GM21528 (cell line): ENCODE measurements around the gene TMEM17.

Source experiments
- ATAC-seq: cut with Tn5 transposase; IDR thresholded peaks from one replicate; pipeline ENCODE4 v1.9.1; 2021; ENCODE audit warnings: mild to moderate bottlenecking, moderate library complexity; ENCODE audit not compliant: unreplicated experiment, low FRiP score

The TMEM17 gene

DNA sequence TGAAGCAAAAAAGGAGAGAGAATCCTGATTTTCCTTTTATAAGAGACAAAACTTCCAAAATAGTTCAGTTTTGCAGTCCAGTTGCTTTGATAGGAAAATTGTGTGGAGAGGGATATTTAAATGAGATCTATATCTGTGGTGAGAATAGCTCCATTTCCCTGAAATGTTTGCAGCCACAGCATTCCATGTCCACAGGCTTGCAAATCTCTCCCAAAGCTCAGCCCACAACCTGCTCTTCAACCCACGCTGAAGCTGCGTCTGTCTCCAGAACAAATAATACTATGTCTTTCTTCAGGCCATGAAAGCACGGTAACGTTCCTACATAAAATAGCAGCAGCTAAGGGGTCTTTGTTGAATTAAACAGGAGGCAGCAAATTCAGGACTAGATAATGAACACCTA is 31.8 kb downstream of the TMEM17 start:
- no peak for ATAC-seq

DNA sequence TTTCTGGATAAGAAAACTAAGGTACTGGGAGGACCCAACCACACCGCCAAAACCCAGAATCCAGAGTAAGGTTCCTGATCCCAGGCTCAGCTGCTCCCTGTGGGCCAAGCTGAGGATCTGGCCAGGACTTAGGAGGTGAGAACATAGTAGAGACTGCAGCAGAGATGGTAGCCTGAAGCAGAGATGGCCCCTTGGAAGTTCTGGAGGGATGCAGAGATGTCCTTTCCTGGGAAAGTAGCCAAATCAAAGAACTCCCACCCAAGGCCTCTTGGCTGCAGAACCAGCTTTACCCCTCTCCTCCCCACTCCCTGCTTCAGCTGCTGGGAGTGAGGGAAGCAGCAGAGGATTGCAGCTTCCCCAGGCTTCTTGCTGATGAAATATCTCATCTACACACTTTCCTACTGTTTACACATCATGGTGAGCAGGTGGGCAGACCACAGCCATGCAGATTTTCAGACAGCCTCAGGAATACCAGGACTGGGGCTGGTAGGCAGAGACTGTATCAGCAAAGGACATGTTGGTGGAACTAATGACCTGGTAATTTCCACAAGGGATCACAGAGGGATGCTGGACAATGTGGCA is 32.7 kb downstream of the TMEM17 start:
- no peak for ATAC-seq

DNA sequence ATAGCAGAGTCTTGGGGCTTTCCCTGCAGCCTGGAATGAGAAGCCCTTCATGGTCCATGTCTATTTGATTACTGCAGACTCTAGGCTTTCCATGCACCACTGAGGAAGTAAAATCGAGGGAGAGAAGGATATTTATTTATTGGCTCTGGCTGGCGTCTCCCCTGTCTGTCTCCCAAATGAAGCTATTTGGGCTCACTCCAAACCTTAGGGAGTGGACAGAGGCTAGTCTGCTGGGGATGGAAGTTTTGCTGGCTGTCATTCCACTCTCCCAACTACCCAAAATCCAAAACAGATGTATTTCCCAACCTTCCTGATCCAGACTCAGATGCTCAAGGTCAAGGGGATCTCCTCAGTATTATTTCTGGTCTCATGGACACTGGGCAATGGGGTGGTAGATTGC is 33.7 kb downstream of the TMEM17 start:
- ATAC-seq: no peak

DNA sequence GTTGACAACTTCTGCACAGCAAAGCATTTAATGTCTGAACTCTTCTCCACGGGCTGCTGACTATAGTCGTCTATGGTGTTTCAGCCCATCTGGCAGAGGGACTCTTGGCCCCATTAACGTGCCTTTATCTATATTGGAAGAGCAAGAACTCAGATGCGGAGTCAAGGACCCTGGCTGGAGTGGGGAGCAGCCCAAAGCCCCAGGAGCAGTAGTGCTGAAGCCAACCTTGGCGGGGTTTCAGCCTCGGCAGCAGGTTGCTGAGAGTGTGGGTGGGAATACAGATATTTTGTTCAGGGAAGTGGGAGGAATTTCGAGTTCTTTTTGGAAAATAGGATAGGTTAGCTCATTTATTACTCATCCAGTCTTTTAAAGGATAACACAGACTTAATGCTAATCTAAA is 34.2 kb downstream of the TMEM17 start:
- ATAC-seq: no peak

DNA sequence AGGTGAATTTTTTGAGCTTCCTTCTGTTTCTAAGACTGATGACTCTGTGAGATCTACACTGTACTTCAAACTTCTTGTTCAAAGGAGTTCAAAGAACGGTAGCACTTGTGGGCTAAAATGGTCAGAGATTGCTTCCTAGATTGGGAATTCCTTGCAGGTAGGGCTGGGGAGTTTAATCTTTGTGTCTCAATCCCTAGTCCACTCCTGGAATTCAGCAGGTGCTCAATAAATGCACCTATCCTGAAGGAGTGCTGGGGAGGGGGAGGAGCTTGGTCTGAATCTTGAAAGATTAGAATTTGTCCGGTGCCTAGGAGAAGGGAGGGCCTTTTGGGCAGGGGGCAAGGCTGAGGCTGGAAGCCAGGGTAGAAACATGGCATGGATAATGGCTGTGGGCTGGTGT is 34.6 kb downstream of the TMEM17 start:
- ATAC-seq: no peak

DNA sequence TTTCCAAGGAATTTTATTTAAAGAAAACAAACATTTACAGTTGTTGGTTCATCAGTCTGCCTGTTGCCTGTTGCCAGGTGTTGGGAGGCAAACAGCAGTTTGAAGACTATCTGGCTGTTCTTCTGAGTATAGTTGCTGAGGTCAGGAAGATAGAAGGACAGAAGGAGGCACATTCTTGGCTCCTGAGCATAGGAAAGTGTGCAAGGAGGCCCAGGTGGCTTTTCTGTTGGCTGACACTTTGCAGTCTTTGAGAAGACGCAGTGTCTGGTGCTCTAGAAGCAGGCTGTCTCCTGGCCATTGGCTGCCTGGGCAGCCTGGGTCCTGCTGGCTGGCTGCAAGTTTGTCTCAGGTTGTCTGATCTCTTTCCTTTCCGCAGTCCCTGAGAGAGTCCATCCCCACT is 36.4 kb downstream of the TMEM17 start:
- no peak for ATAC-seq

DNA sequence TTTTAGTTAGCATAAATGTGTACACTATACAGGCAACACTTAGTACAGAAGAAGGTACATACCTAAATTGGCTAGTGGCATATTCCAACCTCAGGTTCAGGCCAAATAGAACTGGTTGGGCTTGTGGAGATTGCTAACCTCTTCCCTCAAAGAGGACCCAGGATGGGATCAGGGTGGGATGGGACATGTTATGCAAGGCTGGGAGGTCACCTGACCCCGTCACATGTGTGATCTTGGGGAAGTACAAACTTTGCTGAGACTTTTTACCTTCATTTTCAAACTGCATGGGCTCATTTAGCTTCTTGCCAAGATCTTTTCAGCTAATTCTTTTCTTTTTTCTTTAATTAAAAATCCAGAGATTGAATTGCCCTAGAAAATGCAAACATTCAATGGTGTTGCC is 36.9 kb downstream of the TMEM17 start:
- no peak for ATAC-seq

DNA sequence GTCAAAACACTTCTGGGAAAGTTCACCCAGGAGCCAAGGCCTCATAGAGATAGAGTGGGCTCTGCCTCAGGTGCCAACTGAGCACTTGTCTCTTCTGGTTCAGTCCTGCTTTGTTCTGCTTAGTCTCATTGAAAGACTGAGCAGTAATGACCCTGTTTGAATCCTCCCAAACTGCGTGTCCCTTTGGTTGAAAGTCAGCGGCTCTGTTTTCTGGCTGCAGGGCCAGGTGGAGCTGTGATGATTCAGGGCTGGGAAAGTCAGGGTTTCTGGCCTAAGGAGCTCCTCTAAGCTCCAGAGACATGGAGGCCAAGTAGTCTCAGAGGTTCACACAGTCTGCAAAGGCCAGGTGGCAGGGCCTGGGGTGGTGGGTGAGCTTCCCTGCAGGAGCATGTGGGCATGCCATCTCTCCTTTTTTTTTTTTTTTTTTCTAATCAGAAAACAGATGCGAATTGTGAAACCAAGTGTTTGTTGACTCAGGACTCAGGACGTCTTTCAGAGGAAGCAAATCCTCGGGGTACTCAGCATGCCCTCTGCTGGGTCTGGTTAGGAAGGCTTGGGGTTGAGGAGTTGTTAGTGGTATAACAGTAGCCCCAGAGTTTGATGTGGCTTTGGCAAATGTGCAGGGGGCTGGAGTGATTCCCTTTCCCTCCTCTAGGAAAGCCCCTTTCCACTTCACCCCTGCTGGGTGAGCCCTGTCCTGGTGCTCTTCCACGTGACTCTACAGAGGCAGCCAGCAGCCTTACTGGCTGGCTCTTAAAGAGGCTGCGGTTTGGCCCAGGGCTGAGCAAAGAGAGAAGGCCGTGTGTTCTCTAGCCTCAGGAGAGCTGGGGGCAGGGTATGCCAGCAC is 38.3 kb downstream of the TMEM17 start:
- no peak for ATAC-seq

DNA sequence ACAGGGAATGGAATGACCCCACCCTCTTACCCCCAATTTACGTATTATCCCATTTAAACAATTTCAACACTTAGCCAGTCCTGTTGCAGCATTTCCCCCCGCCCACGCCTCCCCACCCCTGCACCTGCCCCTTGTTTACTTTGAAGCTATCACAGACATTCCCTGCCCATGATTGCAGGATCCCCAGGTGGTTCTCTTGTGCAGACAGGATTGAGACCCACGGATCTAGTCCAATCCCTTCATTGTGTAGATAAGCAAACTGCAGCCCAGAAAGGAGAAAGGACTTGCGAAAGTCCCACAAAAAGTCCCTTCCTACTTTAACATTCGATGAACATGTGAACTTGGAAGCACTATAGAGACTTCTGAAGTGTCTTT is 38.9 kb downstream of the TMEM17 start:
- ATAC-seq: no peak

DNA sequence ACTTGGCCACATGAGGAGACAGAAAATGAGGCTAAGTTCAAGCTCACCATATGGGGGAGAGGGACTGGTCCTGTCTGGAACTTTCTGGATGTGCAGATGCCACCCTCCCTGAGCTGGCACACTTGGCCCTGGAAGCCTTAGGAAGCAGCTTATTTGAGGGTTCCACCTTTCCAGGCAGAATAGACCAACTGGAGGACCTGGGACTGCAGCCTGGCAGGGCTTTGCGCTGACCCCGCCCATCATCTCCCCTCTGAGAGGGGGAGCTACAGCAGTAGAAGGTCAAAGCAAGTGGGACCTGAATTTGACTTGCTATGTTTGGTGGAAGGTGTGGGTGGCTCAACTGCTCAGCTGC is 39.5 kb downstream of the TMEM17 start:
- no peak for ATAC-seq

DNA sequence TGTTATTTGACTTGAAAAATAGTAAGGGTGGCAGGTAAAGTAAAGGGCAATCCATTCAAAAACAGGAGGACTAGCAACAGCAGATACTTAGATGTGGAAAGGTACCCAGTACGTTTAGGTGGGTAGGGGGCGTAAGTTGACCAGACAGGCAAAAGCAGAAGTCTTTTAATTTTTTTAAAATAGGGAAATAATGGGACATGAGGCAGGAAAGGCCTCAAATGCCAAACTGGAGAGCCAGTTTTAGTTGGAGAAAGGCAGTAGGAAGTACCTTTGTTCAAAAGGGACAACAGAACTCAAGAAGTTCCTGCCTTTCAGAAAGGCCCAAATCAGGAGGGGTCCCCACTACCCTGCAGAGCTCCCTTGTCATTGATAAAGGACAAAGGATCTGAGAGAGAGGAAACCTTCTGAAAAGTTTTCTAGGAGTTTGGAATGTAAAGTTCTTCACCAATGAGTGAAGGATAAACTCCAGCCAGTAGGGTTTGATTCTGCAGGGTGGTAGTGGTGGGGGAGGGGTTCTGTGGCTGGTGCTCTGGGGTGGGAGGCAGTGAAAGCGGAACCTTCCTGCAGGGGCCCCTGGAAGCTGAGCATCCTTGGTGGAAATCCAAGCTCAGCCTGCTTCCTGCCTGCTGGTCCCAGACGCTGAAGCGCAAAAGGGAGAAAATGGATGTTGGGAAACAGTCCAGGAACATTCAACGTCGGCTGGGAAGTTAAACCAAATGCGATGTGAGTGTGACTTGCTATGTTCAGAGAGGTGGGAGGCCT is 40.1 kb downstream of the TMEM17 start:
- ATAC-seq: no peak

DNA sequence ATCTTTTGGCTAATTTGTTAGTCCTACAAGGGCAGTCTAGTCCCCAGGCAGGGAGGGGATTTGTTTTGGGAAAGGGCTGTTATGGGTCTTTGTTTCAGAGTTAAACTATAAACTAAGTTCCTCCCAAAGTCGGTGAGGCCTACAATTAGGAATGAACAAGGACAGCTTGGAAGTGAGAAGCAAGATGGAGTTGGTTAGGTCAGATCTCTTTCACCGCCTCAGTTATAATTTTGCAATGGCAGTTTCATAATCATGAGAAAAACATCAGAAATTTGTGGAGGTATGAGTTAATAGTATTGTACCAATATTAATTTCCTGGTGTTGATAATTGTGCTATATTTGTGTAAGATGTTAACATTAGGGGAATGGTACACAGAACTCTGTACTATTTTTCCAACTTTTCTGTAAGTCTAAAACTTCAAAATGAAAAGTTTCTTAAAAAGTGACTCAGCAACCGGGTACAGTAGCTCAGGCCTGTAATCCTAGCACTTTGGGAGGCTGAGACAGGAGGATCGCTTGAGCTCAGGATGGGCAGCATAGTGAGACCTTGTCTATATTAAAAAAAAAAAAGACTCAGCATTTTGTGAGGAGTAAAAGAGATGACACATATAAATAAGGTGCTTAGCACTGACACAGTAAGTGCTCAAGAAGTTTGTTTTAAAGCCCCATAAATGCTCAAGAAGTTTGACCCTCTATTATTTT is 40.8 kb downstream of the TMEM17 start:
- no peak for ATAC-seq

DNA sequence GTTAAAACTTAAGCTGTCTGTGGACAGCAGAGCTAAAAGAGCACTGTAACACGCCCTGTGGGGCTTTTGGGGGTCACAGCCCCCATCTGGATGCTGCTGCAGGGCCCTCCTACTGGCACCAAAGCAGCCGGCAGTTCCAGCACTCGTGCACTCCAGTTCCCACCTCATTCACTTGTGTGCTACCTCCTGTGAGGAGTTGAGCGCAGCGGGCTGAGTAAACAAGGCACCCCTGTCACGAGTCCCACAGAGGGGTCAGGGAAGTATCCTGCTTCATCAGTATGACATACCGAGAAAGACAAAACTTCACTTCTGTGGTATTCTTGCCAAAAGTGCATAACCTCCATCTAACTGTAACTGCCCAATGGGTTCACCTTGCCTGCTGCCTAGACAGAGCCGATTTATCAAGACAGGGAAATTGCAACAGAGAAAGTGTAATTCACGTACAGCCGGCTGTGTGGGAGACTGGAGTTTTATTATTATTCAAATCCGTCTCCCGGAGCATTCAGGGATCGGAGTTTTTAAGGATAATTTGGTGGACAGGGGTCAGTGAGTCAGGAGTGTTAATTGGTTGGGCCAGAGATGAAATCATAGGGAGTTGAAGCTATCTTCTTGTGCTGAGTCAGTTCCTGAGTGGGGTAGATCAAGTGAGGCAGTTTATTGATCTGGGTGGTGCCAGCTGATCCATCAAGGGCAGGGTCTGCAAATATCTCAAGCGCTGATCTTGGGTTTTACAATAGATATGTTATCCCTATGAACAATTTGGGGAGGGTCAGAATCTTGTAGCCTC is 41.6 kb downstream of the TMEM17 start:
- ATAC-seq: no peak

DNA sequence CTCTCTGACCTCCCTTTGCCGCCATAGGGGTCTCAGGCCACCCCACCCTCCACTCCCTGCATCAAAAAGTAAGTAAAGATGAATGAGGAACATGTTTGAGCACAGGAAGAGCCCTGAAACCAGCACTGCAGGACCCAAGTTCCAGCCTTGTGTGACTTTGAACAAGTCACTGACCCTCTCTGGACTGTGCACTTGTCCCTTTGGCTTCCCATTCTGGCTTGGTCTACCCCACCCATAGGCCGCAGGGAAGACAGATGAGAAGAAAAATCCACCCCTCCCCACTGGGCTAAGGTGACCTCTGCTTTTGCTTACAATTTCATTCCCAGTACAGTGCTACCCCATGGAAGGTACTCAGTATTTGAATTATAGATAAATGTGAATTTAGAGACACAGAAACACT is 43.8 kb downstream of the TMEM17 start:
- ATAC-seq: no peak

DNA sequence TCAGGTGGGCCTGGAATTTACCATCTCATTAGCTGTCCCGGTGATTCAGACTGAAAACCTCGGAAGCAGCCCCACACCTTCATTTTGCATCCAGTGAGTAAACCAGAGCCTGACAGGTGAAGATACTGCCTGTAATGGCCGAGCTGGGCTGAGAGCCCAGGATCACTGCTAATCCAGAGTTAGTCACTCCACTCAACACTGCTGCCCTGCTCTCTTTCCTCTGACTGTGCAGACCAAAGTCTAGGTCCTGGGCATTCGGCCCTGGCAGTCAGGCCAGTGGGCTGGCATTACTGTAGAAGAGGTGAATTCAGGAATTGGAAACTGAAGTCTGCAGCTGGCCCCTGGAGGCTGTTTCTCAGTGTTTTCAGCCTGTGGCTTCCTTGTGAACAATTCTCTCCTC is 44.3 kb downstream of the TMEM17 start:
- no peak for ATAC-seq

DNA sequence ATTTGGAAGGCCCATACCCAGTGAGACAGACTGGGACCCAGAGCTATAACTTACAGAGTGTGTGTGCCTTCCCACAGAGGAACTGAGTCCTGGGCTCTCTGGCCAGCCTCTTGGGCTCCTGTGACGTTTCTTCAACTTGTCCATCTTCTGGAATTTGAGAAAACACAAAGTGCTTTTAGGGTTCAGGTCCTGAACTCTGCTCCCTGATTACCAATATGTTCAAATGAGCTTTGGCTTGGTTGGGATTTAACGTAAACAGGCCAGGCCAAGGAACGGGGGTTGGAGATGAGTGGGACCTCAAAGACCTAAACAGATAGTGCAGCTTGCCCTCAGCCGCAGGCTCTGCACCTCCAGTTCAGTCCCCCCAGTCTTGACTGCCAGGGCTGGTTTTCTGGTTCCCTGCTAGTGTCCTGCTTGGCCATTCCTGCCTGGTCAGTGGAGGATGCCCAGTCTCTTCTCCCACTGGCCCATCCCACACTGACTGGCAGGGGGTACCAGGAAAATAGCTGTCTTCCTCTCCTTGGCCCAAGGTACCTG is 44.9 kb downstream of the TMEM17 start:
- no peak for ATAC-seq

DNA sequence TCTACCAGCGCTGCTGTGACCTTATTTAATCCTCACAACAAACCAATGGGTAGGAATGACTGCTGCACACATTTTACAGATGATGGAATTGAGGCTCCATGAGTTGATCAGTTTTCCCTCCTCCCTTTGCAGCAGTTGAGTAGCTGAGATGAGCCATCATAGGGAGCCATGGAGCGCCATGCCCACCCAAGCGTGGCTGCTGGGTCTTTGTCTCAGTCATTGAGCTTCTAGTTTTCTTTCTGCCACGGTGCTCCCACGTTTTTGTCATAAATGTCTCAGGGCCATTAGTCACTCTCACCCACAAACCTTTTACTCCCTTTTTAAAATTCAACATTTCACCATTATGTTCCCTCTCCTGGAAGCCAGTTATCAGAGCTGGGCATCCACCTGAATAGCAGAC is 45.8 kb downstream of the TMEM17 start:
- ATAC-seq: no peak

DNA sequence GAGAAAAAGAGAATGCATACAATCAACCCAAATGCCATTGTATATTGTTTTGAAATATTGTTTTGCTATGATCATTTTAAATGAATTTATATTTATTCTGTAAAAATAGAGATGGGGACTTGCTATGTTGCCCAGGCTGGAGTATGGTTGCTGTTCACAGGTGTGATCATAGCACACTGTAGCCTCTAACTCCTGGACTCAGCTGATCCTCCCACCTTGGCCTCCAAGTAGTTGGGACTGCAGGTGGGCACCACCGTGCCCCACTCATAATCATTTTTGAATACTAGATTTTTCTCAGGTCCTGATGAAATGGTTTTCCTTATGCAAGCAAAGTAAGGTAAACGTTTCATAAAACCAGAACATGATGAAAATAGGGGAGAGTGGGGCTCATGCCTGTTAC is 46.3 kb downstream of the TMEM17 start:
- no peak for ATAC-seq

DNA sequence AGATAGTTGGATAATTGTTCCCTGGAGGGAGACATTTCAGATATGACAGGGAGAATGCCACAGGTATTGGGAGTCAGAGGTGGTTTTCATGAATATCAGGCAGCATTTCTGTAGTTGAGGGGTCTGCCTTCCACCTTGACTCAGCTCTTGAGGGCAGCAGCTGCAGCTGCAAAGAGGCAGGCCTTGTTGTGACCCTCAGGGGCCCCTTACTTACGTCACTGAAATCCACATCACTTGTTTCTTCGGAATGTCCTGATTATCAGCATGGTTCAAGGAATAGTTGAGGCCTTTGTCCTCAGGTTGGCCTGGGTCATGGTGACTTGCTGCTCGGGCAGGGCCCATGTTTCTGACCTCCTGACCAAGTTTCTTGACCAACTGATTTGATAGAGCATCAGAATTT is 46.9 kb downstream of the TMEM17 start:
- no peak for ATAC-seq

DNA sequence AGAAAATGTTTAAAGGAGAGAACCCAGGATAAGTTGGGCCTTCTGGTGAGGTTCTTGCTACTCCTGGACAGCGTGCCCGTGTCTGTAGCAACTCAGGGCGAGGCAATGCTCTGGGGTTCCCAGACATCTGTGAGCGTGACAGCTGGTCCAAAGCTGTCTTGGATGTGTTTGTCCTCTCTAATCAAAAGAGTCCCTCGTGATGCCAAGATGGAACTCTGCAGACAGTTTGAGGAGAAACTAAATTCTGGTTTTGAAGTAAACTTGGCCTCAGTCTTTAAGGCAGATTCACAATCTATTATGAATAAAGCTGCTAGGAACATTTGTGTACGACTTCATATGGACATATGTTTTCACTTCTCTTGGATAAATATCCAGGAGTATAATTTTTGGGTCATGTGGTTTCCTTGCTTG is 47.3 kb downstream of the TMEM17 start:
- ATAC-seq: no peak
